ENCODE data around the gene SMARCA2. TPM values are rescaled to one million over a fixed set of nuclear protein-coding genes. Genes with fewer than 3 reads are reported as not detected.

Gene SMARCA2
- total and polyA plus RNA-seq, 9 of the 15 experiments (the other 6 are each of a cell fraction or from before 2014, with no cell fraction given): 8.0 to 34.8 (median 25.5) TPM

GRCh38 chr9:2154731-2155130, 139.6 kb downstream of the SMARCA2 start:
- H3K4me3 ChIP-seq: no peak overlapping the region
- H3K4me2 ChIP-seq (ENCODE audit: insufficient read depth, low read length): no peak overlapping the region
- H3K9ac ChIP-seq (ENCODE audit: insufficient read depth in 1 of 2, low read depth in 2 of 2, low read length in 2 of 2): no peak overlapping the region
- FAIRE-seq (no peak), ATAC-seq (no peak), DNase-seq (ENCODE audit: extremely low read depth in 1 of 4, low spot score in 3 of 4) (no peak)
- intact Hi-C loops (cut with micrococcal nuclease) (no loop called here), in situ Hi-C loops (cut with MboI) (no loop called here)
- H3K36me3 ChIP-seq (ENCODE audit: control insufficient read depth, insufficient read depth, low read length): 0 out of 3 replicates have a peak, but pooled peaks cover 4% of the 10 kb centered on the region
- no peaks in the 10 kb centered on the region for H4K20me1 ChIP-seq (replicated peaks; ENCODE audit: control insufficient read depth, insufficient read depth, low read length)
- no peak overlapping the region for H3K27ac ChIP-seq (ENCODE audit: extremely low read depth, low read depth, low read length)
- TF ChIP-seq PCBP1 (IDR thresholded peaks at IDR 0.05; ENCODE audit: low read depth, low read length, poor library complexity, severe bottlenecking) (no peak), VEZF1 (CRISPR knock-in tag; IDR thresholded peaks at IDR 0.05) (no peak), MECOM (CRISPR knock-in tag; IDR thresholded peaks at IDR 0.05) (no peak), TRIM24 (IDR thresholded peaks at IDR 0.05) (no peak), PRPF4 (IDR thresholded peaks at IDR 0.05; ENCODE audit: insufficient read depth, low read depth, low read length, poor library complexity, severe bottlenecking) (no peak), HEY1 (CRISPR knock-in tag; IDR thresholded peaks at IDR 0.05; ENCODE audit: borderline replicate concordance) (no peak), FOS (IDR thresholded peaks at IDR 0.05; ENCODE audit: extremely low read depth, insufficient read length) (no peak), MTA2 (IDR thresholded peaks at IDR 0.05; ENCODE audit: low read depth) (no peak), MITF (IDR thresholded peaks at IDR 0.05) (no peak), CUX1 (CRISPR knock-in tag; IDR thresholded peaks at IDR 0.05) (no peak)
- H3K79me2 ChIP-seq (ENCODE audit: control insufficient read depth, insufficient read depth, low read length): no peaks in the 10 kb centered on the region; the same call in 2 of the 3 replicates
- no peak overlapping the region for H2AFZ ChIP-seq (ENCODE audit: low read depth, low read length)
- BruUV-seq (replicated peaks): no TSS peak
- WGBS (ENCODE audit: insufficient coverage, low coverage, missing lambda C conversion rate): 85% methylated on average over 3 of the region's 3 CpGs
- POLR2A ChIA-PET: no interaction called here
- H3K4me1 ChIP-seq (replicated peaks in 1 of 2; ENCODE audit: control insufficient read depth in 2 of 2, insufficient read depth in 2 of 2, low read length in 2 of 2): no peaks in the 10 kb centered on the region
- H3K27me3 ChIP-seq (ENCODE audit: control insufficient read depth in 2 of 2, insufficient read depth in 2 of 2, low read length in 2 of 2): no peaks in the 10 kb centered on the region
- H3K9me1 ChIP-seq (ENCODE audit: control insufficient read depth, insufficient read depth, low read length): no peaks in the 10 kb centered on the region
- CTCF ChIA-PET (ENCODE audit: low intra/inter-chr PET ratio): no interaction called here
- H3K9me3 ChIP-seq (replicated peaks; ENCODE audit: control insufficient read depth, insufficient read depth, low read depth, low read length): no peaks in the 10 kb centered on the region

All from K562 (cell line).